HCT116 (cell line): ENCODE data around the gene OBSL1. TPM values are rescaled to one million over a fixed set of nuclear protein-coding genes. Genes with fewer than 3 reads are reported as not detected.
A peak's percentile ranks its signal among the peaks of the same experiment; 100 is the strongest.

Source experiments
- ATAC-seq: fragments of 200-7000 bp; cut with Tn5 transposase; 2 replicates; pipeline ENCODE4 v1.9.1; 2020; ENCODE audit warnings: mild to moderate bottlenecking, moderate library complexity
- BruUV-seq: library from RNA; stranded (reverse); fragments of 400-500 nt; replicated peaks from 2 replicates; lab custom pipeline; 2021; lab: Mats Ljungman, UMichigan
- CTCF ChIA-PET: fragments of 300-600 bp; sonication (Branson Sonifier 250); formaldehyde crosslinking; loops from one replicate; lab custom pipeline; 2021; ENCODE audit warnings: antibody characterized with exemption; lab: Charles Lee
- POLR2A ChIA-PET: fragments of 300-600, 350-600 bp; sonication (Branson Sonifier 250); formaldehyde crosslinking; loops from one replicate; lab custom pipeline; 2021; ENCODE audit warnings: antibody characterized with exemption; lab: Charles Lee
- RAD21 ChIA-PET, 2 experiments: fragments of 300-600 bp; sonication (Branson Sonifier 250); formaldehyde crosslinking; loops; one replicate each; lab custom pipeline; 2023; ENCODE audit warnings: low total read pairs in 2 of 2; ENCODE audit not compliant: uncharacterized antibody in 2 of 2, unreplicated experiment in 2 of 2, low non-redundant PET in 1 of 2; lab: Charles Lee
- DNase-seq: peaks from one replicate; pipeline ENCODE4 v3.0.0-alpha.2; 2010; ENCODE audit warnings: low read depth, low spot score
- H2AFZ ChIP-seq: fragments of 200-600 bp; shearing (Covaris generic), sonication (generic); 2 replicates; pipeline ENCODE4 v1.6.1; 2017; ENCODE audit warnings: low read depth, mixed run types, mixed read lengths, antibody characterized with exemption, low read length; ENCODE audit not compliant: poor library complexity, severe bottlenecking
- H3K27ac ChIP-seq: 2 replicates; pipeline ENCODE4 v1.5.1; 2012; ENCODE audit warnings: low read depth, low read length
- H3K27me3 ChIP-seq: fragments of 200-600 bp; sonication (generic); 2 replicates; pipeline ENCODE4 v1.6.1; 2016; ENCODE audit warnings: mixed run types, low read length, mixed read lengths; ENCODE audit not compliant: insufficient read depth
- H3K36me3 ChIP-seq, 2 experiments: fragments of 200-500 bp in 1 of 2; fragments of 200-600 bp in 1 of 2; sonication (Bioruptor generic) in 1 of 2; sonication (generic) in 1 of 2; 2 replicates each; pipeline versions ENCODE4 v1.5.1 to v1.6.1; 2014 to 2016; ENCODE audit warnings: low read length in 2 of 2, inconsistent platforms in 1 of 2, mixed read lengths in 1 of 2, mixed run types in 1 of 2; ENCODE audit not compliant: insufficient read depth in 2 of 2, control insufficient read depth in 1 of 2
- H3K4me1 ChIP-seq, 2 experiments: fragments of 200-600 bp in 1 of 2; sonication (generic) in 1 of 2; 2 replicates each; pipeline versions ENCODE4 v1.5.1 to v1.6.1; 2012 to 2017; ENCODE audit warnings: low read length in 2 of 2, inconsistent platforms in 1 of 2, mild to moderate bottlenecking in 1 of 2, mixed read lengths in 1 of 2, mixed run types in 1 of 2, moderate library complexity in 1 of 2; ENCODE audit not compliant: insufficient read depth in 2 of 2, control insufficient read depth in 1 of 2
- H3K4me2 ChIP-seq: fragments of 200-600 bp; sonication (generic); 2 replicates; pipeline ENCODE4 v1.6.1; 2017; ENCODE audit warnings: mixed run types, low read length, mixed read lengths
- H3K4me3 ChIP-seq, 2 experiments: fragments of 200-600 bp in 1 of 2; sonication (generic) in 1 of 2; replicated peaks in 1 of 2; 2 replicates each; pipeline ENCODE4 v1.5.1; 2011 to 2016; ENCODE audit warnings: low read length in 2 of 2, control low read depth in 1 of 2, low read depth in 1 of 2, mild to moderate bottlenecking in 1 of 2, mixed read lengths in 1 of 2, mixed run types in 1 of 2
- H3K79me2 ChIP-seq: fragments of 200-600 bp; sonication (generic); 2 replicates; pipeline ENCODE4 v1.6.1; 2017; ENCODE audit warnings: mild to moderate bottlenecking, mixed run types, low read length, moderate library complexity, mixed read lengths; ENCODE audit not compliant: insufficient read depth
- H3K9ac ChIP-seq: fragments of 200-600 bp; sonication (generic); 2 replicates; pipeline ENCODE4 v1.6.1; 2016; ENCODE audit warnings: low read length, mixed read lengths
- H3K9me2 ChIP-seq: fragments of 200-600 bp; sonication (generic), shearing (Covaris generic); 2 replicates; pipeline ENCODE4 v1.6.1; 2017; ENCODE audit warnings: mixed run types, mild to moderate bottlenecking, moderate library complexity; ENCODE audit not compliant: insufficient read depth
- H3K9me3 ChIP-seq, 2 experiments: fragments of 200-500 bp in 1 of 2; fragments of 200-600 bp in 1 of 2; sonication (Bioruptor generic) in 1 of 2; sonication (generic) in 1 of 2; 2 replicates each; pipeline ENCODE4 v1.6.1; 2014 to 2017; ENCODE audit warnings: low read length in 2 of 2, mixed read lengths in 2 of 2, inconsistent platforms in 1 of 2, low read depth in 1 of 2, mild to moderate bottlenecking in 1 of 2, mixed run types in 1 of 2, moderate library complexity in 1 of 2; ENCODE audit not compliant: control insufficient read depth in 1 of 2, insufficient read depth in 1 of 2
- H4K20me1 ChIP-seq: fragments of 200-600 bp; sonication (generic), shearing (Covaris generic); 2 replicates; pipeline ENCODE4 v1.6.1; 2017; ENCODE audit warnings: mixed run types, mild to moderate bottlenecking, moderate library complexity; ENCODE audit not compliant: insufficient read depth
- CBX3 ChIP-seq: IDR thresholded peaks from 2 replicates; pipeline ENCODE4 v1.6.1; 2012; ENCODE audit warnings: low read depth
- MAX ChIP-seq: IDR thresholded peaks from 2 replicates; pipeline ENCODE4 v1.6.1; 2012
- REST ChIP-seq: IDR thresholded peaks from 2 replicates; pipeline ENCODE4 v1.6.1; 2012; ENCODE audit warnings: low read depth
- YY1 ChIP-seq: IDR thresholded peaks from 2 replicates; pipeline ENCODE4 v1.6.1; 2011; ENCODE audit warnings: low read length, low read depth, moderate library complexity, mild to moderate bottlenecking; ENCODE audit not compliant: insufficient replicate concordance; ENCODE audit errors: extremely low read depth
- intact Hi-C: fragments of 100-400 bp; cut with micrococcal nuclease; formaldehyde crosslinking; loops from 2 replicates; pipeline ENCODE4 v1.10.0; 2022
- total RNA-seq: library from RNA; stranded (reverse); gene quantifications from one replicate; pipeline ENCODE4 v1.2.1, GENCODE V29; 2021; ENCODE audit not compliant: unreplicated experiment

The OBSL1 gene
- total RNA-seq, 1 experiment from 2014 or later = 45.2 TPM

DNA sequence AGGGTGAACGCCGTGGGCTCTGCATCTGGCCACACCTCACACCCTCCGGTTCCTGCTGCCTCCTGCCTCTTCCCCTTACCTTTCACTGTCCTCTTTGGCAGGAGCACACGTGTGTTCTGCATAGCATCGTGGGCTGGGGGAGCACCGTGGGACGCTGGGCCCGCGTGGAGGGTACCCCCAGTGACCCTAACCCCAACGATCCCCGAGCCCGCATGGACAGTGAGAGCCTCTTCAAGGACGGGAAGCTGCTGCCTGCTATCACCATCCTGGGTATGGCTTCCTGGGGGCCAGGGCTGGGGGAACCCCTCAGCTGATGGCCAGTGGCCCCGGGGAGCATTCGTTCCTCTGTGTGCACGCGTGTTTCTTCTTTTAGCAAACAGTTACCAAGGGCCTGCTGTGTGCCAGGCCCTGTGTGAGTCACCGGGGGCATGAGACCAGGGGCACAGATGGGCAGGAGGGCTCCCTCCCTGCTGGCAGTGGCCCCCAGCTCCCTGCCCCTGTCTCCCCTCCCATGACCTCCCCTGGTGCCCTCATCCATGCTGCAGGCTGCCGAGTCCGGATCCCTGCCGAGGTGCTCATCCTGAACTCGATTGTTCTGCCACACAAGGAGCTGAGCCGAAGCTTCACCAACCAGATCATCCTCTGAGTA lies 65.1 kb downstream of the OBSL1 start:
- Histone ChIP-seq H4K20me1 (no peaks in the 10 kb centered on the region), H3K9ac (no peak overlapping the region), H3K79me2 (no peaks in the 10 kb centered on the region), H3K9me2 (no peaks in the 10 kb centered on the region), H3K9me3 (no peaks in the 10 kb centered on the region), H3K4me1 (peaks cover 0 to 33% of the 10 kb centered on the region in 2 experiments; a peak in 2 of 4 replicates), H3K4me3 (no peak overlapping the region), H3K4me2 (no peak overlapping the region), H3K36me3 (peaks cover 6% of the 10 kb centered on the region in 2 experiments; a peak in 1 of 4 replicates), H3K27me3 (no peaks in the 10 kb centered on the region), H2AFZ (no peak overlapping the region), H3K27ac (no peak overlapping the region)
- intact Hi-C loops = no loop called here
- TF ChIP-seq MAX (no peak), CBX3 (no peak), REST (no peak), YY1 (no peak)
- ChIA-PET POLR2A (no interaction called here), RAD21 (no interaction called here), CTCF (interaction anchor here (1.0 to 4.4 kb wide), 2 partner anchors 8 to 11 kb away, joined by 3 to 56 read pairs; partner anchors contain the start of gene GMPPA)
- TSS peak; percentile 9 for BruUV-seq
- DNase-seq = no peak
- ATAC-seq = no peak
